Cortex of kidney (tissue), 1 donor: ENCODE results near the gene CCDC149.

Experiments
- DNase-seq: peaks from one replicate; lab custom pipeline; 2025; lab: John Stamatoyannopoulos, UW

The CCDC149 gene

DNA sequence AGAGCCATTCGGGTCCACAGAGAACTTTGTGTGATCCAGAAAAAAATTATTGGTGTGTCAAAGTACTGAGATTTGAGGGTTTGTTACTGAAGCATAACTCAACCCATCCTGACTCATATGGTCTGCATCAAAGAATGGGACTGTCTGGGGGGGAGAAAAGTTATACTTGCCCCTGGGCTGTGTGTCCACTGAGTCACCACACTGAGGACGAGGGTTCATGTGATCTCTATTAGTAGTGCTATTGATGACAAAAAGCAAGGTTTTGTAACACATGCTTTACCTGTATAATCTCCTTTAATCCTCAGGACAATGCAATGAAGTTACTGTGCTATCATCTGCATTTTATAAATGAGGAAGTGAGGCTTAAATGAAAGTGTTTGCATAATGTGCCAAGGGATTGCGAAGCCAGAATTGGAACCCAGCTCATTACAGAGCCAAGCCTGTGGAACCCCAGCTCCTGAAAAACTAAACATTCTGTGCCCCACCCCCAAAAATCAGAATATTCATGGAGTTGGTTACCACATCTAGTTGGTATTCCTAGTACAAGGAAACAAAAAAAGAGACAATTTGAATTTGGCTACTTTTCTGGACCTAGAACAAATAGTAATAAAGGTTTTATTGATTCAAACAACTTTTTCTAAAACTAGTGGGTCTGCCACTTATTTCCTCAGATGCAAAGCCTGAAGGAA, 31.2 kb downstream of the CCDC149 start:
- DNase-seq, result no peak

DNA sequence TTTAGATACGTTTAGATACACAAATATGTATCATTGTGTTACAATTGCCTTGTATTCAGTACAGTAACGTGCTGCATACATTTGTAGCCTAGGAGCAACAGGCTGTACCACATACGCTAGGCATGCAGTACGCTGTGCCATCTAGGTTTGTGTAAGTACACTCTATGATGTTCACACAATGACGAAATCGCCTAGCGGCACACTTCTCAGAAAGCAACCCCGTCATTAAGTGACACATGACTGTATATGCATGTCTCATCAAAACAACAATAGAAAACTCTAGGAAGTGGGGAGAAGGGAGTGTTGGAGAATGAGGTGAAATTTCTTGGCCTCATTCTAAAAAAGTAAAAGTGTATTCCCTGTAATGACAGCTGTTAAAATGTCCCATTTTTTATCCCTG, 32.7 kb downstream of the CCDC149 start:
- no peak for DNase-seq

DNA sequence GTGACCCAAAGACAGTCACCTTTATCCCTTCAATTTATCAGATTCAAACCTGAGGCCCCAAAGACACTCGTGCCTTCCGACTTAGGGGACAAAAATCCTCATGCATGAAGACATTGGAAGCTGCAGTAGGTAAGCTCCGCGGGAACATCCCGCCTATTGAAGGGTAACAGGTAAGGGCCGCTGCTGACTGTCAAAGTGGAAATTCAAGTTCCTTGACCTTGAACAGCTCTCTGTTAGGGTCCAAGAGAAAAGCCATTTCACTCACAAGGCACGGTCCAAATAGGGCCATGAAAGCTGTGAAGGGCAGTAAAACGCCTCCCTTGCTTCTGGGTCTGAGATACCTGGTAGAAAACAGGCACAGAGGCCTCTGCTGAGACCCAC, 34.2 kb downstream of the CCDC149 start:
- no peak for DNase-seq

DNA sequence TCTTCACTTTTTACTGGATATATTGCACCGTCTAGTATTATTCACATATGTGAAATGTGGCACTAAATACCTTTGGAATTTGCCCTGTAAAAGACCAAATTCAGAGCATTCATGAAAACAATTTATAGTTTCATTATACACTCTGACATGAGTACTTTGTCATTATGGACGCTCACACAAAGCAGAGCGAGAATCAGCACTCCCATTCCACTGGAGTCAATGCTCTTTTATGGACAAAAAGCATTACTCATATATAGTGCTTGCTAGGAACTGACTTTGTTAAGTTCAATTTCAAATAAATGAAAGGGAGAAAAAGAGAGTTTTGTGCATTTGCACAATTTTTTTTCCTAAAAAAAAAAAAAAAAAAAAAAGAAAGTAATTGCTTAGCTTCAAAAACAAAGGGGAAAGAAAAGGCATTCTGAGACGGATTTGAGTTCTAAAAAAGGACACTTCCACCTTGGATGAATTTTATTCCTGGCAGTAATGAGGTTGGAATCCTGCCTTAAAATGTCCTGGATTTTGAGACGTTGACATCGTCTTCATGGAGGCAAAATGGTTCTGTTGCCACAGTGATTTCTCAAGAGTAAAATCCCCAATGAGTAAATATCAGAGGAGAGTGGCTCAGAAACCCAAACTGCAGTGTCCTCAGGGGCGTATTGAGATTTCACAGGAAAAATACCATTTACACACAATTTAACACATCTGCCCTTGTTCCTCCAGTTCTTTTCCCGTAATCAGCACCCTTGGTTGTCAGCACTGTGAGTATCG, 34.8 kb downstream of the CCDC149 start:
- no peak for DNase-seq

DNA sequence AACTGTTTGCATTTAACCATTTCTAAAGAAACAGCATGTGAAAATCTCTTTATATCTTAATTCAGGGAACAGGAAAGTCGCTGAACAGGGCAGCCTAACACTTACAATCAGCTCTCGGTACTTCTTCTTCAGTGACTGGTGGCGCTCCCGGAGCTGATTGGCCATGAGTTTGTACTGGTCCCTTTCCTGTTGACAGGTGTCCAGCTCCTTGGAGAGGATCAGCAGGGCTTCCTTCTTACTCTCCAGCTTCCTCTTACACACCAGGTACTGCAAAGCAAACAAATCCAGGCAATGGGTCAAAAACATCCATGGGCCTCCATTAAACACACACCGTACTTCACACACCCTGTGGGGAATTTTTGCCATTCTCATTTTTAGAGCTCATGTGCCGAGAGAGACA, 36.4 kb downstream of the CCDC149 start:
- DNase-seq, result no peak

DNA sequence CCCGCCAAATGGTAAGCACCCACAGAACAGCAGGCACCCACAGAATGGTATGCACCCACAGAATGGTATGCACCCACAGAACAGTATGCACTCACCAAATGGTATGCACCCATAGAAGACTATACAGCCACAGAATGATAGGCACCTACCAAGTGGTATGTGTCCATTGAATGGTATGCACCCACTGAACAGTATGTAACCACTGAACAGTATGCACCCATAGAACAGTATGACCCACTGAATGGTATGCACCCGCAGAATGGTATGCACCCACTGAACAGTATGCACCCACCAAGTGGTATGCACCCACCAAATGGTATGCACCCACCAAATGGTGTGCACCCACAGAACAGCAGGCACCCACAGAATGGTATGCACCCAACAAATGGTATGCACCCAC, 40.1 kb downstream of the CCDC149 start:
- no peak for DNase-seq

DNA sequence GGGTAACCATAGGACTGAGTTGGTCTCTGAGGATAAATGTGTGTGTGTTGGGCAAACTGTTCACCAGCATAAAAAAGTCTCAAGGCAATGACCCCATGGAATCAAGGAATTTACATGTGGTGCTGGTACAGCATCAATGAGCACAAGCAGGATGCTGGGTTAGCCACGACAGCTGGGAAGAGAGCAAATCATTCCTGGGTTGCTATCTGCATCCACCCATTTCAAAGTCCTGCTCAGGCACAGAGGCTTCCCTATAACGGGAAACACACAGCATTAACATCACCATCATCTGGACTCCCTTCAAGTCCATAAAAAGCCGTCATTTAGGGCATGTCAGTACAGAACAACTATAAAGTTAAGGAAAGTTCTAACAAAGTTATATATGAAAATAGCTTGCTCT, 41.6 kb downstream of the CCDC149 start:
- DNase-seq, result no peak

DNA sequence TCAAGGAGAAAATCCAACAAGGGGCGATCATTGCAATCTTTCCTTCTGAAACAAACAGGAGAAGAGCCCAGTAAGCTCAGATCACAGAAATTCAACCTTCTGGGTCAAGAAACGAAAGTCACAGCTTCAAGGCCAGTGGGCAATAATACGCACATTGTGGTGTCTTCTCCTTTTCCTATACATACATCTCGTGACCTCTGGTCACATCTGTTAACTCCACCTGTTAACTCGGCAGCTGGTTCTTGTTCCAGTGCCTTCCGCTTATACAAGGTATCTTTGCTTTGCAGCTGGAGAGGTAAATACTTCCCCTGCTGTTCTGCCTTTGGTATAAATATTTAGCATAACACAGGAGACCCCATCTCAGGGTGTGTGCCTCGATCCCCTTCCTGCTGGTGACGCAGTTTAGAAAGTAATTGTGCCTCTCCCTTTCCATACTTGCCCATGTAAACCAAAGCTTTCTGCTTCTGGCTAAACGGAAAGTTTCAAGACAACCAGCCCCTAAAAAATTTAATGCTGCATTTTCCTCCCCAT, 45.0 kb downstream of the CCDC149 start:
- no peak for DNase-seq

DNA sequence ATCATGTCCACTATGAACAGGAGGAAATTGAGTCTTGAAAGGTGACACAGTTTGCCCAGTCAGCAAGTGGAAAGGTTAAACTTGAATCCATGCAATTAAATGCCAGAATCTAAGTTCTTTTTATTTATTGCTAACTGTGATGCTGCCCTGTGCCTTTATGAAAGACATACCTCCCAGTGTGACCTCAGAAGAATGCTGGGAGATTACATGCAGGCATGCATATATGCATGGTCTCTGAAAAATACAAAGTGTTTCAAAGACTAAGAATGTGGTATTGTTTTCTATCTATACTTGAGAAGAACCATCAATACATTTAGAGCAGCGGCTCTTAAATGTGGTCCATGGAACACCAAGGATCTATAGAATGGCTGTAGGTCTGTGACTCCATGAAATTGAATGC, 45.6 kb downstream of the CCDC149 start:
- DNase-seq, result no peak

DNA sequence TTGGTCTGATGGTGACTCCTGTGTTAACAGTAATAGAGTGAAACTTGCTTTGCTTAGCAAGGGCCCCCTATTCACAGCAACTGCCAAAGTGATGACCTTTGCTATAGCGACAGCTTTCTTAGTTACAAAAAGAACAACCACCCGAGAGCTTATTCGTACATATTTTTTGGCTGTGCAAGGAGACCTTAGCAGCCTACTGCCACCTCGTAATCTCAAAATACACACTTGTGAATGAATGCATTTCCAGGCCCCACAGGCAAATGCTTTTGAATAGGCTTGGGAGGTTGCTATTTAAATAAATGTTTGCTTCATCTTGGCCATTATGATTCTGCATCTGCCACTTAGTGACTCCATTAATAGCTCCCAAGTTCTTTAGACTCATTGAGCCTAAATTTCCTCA, 47.4 kb downstream of the CCDC149 start:
- DNase-seq, result no peak

DNA sequence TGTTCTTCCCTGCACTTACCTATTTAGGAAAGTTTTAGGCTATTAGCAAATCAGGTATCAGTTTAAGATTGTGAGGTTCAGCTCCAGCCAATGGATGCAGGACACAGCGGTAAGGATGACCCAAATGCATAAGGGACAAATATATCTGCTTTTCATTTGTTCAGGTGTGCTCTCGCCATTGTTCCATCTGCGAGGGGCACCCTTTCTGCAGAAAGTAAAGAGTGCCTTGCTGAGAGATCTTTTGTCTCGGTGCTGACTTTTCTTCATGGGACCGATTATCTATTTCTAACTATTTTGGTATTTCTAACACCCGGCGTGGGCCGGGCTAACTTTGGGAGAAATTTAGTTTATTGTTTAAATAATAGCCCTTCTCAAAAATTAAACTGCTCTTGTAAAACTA, 49.0 kb downstream of the CCDC149 start:
- DNase-seq, result no peak

DNA sequence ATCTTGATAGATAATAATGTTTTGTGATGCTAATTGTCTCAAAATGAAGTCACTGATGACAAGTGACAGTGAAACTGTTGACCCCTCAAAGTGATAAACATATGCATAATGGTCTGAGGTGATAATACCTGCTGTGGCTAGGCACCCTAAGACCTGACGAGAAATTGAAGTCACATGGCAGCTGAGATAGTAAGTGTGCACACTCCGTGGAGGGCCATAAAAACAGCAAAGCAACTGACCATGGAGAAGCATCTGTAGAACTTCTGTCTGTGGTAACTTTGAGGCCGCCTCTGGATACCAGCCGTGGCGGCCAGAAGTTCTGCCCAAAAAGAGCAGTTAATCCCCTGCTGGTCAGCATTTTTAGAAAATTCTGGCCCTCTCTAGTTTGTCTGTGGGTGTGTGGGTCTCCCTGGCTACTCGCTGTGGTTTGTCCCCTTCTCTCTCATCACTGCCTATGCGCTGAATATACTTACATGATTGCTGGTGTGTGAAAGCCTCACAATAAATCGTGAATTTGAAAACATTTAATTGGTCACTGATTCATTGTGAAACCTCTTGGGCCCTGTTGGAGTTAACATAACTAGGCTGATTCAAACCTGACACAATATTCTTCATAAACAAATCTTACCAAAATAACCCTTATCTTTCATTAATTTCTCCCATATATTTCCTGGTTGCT, 50.6 kb downstream of the CCDC149 start:
- no peak for DNase-seq

DNA sequence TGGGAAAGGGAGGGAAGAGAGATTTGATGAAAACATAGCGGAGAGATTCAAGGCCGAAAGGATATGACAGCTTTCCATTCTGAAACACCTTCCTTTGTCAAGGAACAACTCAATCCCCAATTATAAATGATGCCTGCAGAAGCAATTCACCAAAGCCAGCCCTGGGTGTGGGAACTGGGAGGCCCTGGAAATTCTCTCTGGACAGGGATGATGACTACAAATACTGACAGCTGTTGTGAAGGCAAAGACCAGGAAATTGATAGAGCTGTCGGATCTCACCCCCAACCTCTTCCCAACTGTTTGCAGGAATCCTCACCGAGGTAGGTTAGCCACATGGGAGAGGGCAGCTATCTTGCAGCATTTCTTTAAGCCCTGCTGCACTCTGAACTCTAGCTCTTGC, 54.3 kb downstream of the CCDC149 start:
- no peak for DNase-seq

DNA sequence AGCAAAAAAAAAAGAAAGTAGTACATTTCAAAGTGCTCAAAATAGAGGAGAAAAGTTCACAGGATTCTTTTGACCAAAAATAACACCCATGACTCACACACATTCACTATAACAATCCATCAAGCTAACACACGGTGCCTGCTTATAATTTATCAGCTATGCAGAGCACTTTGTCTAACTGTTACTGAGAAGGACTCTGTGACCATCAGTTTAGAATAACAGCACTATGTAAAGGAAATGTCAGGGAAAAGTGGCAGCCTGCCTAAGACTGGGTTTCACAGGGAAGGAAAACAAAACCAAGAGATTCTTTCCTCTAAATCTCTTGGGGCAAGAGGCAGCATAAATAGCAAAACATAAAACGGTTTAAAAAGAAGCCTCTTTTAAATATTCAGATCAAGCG, 54.8 kb downstream of the CCDC149 start:
- no peak for DNase-seq

DNA sequence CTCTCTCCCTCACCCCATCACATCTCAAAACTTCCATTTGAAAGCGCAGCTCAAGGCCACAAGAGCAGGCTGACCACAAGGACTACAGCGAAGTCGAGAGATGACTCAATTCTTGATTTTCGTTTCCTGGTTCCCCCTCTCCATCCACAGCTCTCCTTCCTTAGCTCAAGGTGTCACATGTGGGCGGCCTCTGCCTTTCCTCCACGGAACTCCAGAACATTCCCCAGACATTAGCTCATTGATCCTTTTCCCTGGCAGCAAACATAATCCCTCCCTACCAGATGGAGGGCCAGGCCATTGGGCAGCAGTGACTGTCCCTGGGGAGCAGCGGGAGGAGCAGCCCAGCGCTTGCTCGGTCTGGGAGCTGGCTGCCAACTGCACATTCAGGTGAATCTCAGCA, 56.3 kb downstream of the CCDC149 start:
- DNase-seq, result no peak

DNA sequence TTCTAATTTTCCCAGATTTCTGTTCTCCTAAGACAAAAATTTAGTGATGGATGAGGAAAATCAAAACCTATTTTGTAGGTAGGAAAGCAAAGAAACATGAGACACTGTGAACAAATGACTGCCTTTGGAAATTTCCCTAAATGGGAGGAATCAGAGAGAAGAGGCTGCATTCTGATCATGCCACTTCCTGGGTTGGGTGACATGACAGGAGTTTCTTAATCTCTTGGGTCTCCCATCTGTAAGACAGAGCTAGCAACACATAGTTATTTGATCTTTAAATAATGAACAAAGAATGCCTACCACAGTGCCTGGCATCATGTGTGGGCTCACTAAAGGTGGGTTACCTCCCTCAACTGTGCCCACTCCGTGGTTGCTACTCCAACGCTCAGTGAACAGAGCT, 57.1 kb downstream of the CCDC149 start:
- no peak for DNase-seq

DNA sequence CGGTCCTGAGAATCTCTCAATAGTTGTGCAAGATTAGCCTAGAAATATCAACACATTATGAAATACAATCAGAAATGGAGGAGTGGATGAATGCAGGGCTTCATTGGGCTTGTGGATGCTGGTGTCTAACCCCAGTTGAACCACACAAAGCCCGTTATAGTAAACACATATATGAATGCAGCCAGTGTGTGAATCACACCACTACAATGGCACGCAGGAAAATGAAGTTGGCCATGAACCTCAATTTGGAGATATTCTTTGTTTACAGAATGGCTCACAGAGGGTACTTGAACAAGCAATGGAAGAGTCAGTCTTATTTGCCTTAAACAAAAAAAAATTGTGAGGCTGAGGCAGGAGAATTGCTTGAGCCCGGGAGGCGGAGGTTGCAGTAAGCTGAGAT, 59.7 kb downstream of the CCDC149 start:
- no peak for DNase-seq

DNA sequence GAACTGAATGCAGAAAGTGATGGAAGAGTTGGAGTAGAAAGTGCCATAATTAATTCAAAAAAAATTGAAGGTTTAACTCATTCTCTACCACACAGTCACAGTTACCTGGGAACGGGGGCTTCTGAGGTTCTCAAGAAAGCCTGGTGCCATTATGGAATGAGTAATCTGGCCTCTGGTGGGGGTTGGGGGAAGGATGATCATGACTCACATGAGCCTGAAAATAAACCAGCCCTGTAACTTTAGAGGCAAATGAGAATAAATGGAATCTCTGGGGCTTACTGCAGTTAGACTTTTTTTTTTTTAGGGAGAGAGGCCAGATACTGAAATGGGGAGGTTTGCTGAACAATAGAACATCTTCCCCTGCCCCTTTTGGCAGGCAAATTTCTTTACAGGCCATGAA, 62.2 kb downstream of the CCDC149 start:
- DNase-seq, result no peak

DNA sequence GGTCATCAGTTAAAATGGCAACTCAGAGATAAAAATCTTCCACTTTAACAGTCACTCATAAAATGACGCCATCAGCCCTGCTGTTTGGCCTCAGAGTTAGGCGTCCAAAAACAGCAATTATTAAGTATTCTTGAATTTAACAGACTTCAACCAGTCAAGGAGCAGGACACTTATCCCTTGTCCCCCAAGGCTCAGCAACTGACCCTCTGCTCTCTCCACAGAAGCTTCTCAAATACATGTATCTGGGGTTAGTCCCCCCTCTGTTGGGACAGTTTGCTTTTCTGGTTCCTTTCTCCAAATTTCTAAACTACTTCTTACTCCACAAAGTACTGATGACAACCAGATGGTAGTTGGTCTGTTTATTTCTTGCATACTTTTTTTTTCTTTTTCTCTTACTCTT, 63.1 kb downstream of the CCDC149 start:
- no peak for DNase-seq

DNA sequence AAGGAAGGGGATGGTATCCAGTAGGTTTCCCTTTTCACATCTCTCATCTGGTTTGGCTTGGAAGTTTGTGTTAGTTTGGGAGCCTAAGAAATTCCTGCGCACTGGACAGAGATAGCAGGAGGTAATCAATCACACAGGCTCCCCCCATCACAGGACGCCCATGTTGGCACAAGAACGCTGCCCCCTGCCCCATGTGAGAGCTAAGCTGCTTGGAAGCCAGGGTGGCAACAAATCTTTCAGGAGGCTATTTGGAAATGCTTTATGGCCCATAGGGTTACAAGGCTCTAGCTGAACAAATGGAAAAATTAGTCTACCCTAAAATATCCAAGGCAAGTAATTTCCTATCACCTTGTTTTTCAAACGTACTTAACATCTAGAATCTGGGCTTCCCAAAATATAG, 63.5 kb downstream of the CCDC149 start:
- no peak for DNase-seq

DNA sequence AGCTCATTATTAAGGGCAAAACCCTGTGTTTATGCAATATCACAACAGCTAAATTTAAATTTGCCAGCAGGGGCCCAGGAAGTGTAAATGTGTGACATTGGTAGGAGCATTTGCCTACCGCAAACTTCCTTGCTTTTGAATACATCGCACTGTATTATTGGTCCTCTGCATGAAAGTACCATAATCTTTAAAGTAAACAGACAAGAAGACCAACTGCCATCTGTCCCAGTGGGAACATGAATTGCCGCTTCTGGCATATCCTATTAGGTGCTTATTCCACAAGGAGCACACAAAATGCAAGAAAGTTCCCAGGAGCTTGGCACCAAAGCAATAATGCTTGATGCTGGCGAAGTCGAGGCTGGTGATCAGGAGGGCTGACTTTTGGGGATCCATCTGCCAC, 66.1 kb downstream of the CCDC149 start:
- DNase-seq, result no peak

DNA sequence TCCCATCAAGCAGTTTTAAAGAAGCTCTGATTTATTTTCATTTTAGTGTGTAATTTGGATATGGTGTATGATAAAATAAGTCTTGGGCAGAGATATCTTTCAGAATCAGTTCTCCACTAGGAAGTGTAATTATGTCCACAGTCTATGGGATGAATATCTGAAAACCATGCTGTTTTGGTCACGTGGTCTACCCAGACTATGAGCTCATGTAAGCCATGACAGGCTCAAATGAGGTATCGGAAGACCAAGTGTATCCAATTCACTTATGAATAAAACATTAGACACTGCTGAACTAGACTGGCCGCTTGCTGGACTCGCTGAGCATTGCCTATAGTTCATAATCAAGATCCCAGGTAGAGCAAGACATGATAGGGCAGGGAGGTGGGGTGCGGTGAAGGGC, 66.9 kb downstream of the CCDC149 start:
- no peak for DNase-seq

DNA sequence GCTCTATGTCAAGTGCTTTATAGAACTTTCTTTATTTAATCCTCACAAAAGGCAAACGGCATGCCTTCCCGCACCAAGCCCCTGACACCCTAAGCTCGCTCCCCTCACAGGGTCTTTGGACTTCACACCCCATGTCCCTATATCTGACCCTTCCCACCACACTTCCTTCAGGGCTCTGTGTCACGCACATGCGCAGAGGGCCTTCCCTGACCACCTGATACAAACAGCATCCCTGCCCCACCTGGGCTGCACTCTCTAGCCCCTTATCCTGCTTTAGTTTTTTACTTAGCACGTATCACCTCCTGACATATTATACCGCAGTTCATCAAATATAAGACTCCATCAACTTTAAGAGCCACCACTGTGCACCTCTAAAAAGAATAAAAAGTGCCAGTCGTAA, 67.7 kb downstream of the CCDC149 start:
- DNase-seq, result no peak
